HEK293T (cell line): ENCODE results near the gene PIGQ.
A peak's percentile ranks its signal among the peaks of the same experiment; 100 is the strongest.

ENCODE experiments used
- CTCF ChIA-PET: fragments of 350-600 bp; formaldehyde crosslinking; extraction: SDS; loops from one replicate; lab custom pipeline; 2021; ENCODE audit warnings: antibody characterized with exemption, inconsistent platforms; lab: Yijun Ruan, JAX
- POLR2A ChIA-PET: fragments of 350-600 bp; formaldehyde crosslinking; extraction: SDS; loops from one replicate; lab custom pipeline; 2020; ENCODE audit warnings: antibody characterized with exemption, inconsistent platforms; lab: Yijun Ruan, JAX
- DNase-seq: peaks from one replicate; pipeline ENCODE4 v3.0.0; 2012; ENCODE audit warnings: mixed read lengths; ENCODE audit errors: extremely low spot score
- ARNT ChIP-seq: fragments of 450-650 bp; IDR thresholded peaks from 2 replicates; pipeline ENCODE4 v1.6.1; 2017; ENCODE audit warnings: mild to moderate bottlenecking
- BHLHE40 ChIP-seq: fragments of 450-650 bp; IDR thresholded peaks from 2 replicates; pipeline ENCODE4 v1.6.1; 2016; ENCODE audit warnings: mild to moderate bottlenecking, moderate library complexity, borderline replicate concordance
- CTBP1 ChIP-seq: fragments of 450-650 bp; IDR thresholded peaks from 2 replicates; pipeline ENCODE4 v1.6.1; 2016; ENCODE audit warnings: borderline replicate concordance
- ELF4 ChIP-seq: fragments of 450-650 bp; IDR thresholded peaks from 2 replicates; pipeline ENCODE4 v1.6.1; 2017; ENCODE audit warnings: antibody characterized with exemption
- FOXA1 ChIP-seq: fragments of 450-650 bp; IDR thresholded peaks from 2 replicates; pipeline ENCODE4 v1.6.1; 2016; ENCODE audit warnings: mild to moderate bottlenecking
- FOXK2 ChIP-seq: fragments of 450-650 bp; IDR thresholded peaks from 2 replicates; pipeline ENCODE4 v1.6.1; 2016; ENCODE audit warnings: mild to moderate bottlenecking
- FOXM1 ChIP-seq: fragments of 450-650 bp; IDR thresholded peaks from 2 replicates; pipeline ENCODE4 v1.6.1; 2017; ENCODE audit warnings: mild to moderate bottlenecking, borderline replicate concordance
- HDGF ChIP-seq: fragments of 450-650 bp; IDR thresholded peaks from 2 replicates; pipeline ENCODE4 v1.6.1; 2017; ENCODE audit warnings: antibody characterized with exemption, borderline replicate concordance
- L3MBTL2 ChIP-seq: fragments of 450-650 bp; conservative IDR thresholded peaks from 2 replicates; pipeline ENCODE4 v1.6.1; 2016; ENCODE audit warnings: mild to moderate bottlenecking
- LEF1 ChIP-seq: fragments of 450-650 bp; IDR thresholded peaks from 2 replicates; pipeline ENCODE4 v1.6.1; 2017; ENCODE audit warnings: mild to moderate bottlenecking, borderline replicate concordance
- NFRKB ChIP-seq: fragments of 450-650 bp; IDR thresholded peaks from 2 replicates; pipeline ENCODE4 v1.6.1; 2016; ENCODE audit warnings: mild to moderate bottlenecking, moderate library complexity
- PKNOX1 ChIP-seq: fragments of 450-650 bp; IDR thresholded peaks from 2 replicates; pipeline ENCODE4 v1.6.1; 2016
- SP1 ChIP-seq: fragments of 450-650 bp; IDR thresholded peaks from 2 replicates; pipeline ENCODE4 v1.6.1; 2017
- SUZ12 ChIP-seq: fragments of 450-650 bp; IDR thresholded peaks from 2 replicates; pipeline ENCODE4 v1.6.1; 2016; ENCODE audit warnings: mild to moderate bottlenecking
- TARDBP ChIP-seq: fragments of 450-650 bp; IDR thresholded peaks from 2 replicates; pipeline ENCODE4 v1.6.1; 2016
- ZNF384 ChIP-seq: fragments of 450-650 bp; IDR thresholded peaks from 2 replicates; pipeline ENCODE4 v1.6.1; 2016

PIGQ gene

GRCh38 chr16:590188-590814 is 20.5 kb downstream of the PIGQ start:
- ChIA-PET CTCF (no interaction called here), POLR2A (interaction anchor here (0.8 kb wide), 1 partner anchor 10 kb away, joined by 4 read pairs; no protein-coding TSS in a partner anchor)
- DNase-seq: no peak
- no peak for TF ChIP-seq NFRKB
- no peak for TF ChIP-seq ARNT
- no peak for TF ChIP-seq SUZ12
- no peak for TF ChIP-seq HDGF
- no peak for TF ChIP-seq ZNF384
- no peak for TF ChIP-seq LEF1
- TF ChIP-seq PKNOX1: no peak
- no peak for TF ChIP-seq L3MBTL2
- TF ChIP-seq FOXK2: no peak
- TF ChIP-seq SP1: no peak
- no peak for TF ChIP-seq FOXA1
- no peak for TF ChIP-seq CTBP1
- TF ChIP-seq FOXM1: no peak
- TF ChIP-seq ELF4: no peak
- no peak for TF ChIP-seq BHLHE40
- TF ChIP-seq TARDBP: no peak

GRCh38 chr16:590815-591200 is 21.0 kb downstream of the PIGQ start:
- DNase-seq: no peak
- TF ChIP-seq NFRKB (no peak), TARDBP (no peak), FOXA1 (no peak), ZNF384 (no peak), LEF1 (no peak), BHLHE40 (no peak), SP1 (no peak), ARNT (no peak), SUZ12 (no peak), HDGF (no peak), PKNOX1 (no peak), FOXM1 (no peak), L3MBTL2 (no peak)
- ChIA-PET CTCF (no interaction called here), POLR2A (interaction anchor here (0.8 kb wide), 1 partner anchor 10 kb away, joined by 4 read pairs; no protein-coding TSS in a partner anchor)

GRCh38 chr16:591231-591630 is 21.5 kb downstream of the PIGQ start:
- TF ChIP-seq FOXK2 (no peak), CTBP1 (no peak), L3MBTL2 (no peak), HDGF (no peak), FOXM1 (no peak), PKNOX1 (no peak)
- no peak for DNase-seq
- ChIA-PET POLR2A (no interaction called here), CTCF (no interaction called here)

- TF ChIP-seq CTBP1: no peak
- no peak for TF ChIP-seq L3MBTL2
- TF ChIP-seq ARNT: no peak
- TF ChIP-seq FOXM1: no peak
- no peak for TF ChIP-seq BHLHE40
- TF ChIP-seq ELF4: no peak
- no peak for TF ChIP-seq NFRKB
- TF ChIP-seq SP1: no peak
- TF ChIP-seq HDGF: no peak
- no peak for TF ChIP-seq ZNF384
- DNase-seq: no peak
- ChIA-PET CTCF (interaction anchor here (1.1 kb wide), 1 partner anchor 9 kb away, joined by 3 read pairs; no protein-coding TSS in a partner anchor), POLR2A (no interaction called here)
Observed at GRCh38 chr16:591892-592517, 22.2 kb downstream of the PIGQ start.

DNA sequence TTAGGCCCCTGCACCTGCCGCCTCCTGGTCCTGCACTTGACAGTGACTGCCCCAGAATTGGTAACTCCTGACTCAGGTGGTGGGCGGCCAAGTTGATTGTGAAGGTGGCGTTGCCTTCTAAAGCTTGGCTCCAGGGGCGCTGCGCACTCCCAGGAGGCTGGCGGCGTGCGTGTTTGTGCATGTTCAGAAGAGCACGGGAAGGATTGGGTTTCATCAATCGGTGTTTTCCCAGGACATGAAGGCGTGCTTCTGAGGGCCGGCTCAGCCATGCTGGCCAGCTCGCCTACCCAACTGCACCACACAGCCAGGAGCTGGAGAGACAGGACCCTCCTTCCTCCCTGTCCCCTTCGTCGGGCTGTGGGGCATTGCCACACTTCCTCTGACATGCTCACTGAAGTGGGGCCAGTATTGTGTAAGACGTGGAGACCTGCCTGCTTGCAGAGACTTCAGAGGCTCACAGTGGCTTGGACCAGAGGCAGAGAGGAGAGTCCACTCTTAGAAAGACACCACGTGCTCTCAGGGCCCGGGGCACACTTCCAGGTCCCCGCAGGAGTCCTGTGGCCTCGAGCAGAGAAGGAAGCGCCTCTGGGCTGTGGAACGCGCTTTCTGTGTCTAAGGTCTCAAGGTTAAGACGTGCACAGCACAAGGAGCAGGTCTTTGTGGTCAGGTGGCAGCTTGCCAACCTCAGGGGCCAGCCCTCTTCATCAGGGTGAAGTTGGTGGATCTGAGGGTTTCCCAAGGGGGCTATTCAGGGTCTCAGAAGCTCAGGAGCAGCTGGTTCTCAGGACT is 22.9 kb downstream of the PIGQ start:
- POLR2A ChIA-PET: interaction anchor here (0.7 kb wide), 1 partner anchor 50 kb away, joined by 3 read pairs; no protein-coding TSS in a partner anchor

DNA sequence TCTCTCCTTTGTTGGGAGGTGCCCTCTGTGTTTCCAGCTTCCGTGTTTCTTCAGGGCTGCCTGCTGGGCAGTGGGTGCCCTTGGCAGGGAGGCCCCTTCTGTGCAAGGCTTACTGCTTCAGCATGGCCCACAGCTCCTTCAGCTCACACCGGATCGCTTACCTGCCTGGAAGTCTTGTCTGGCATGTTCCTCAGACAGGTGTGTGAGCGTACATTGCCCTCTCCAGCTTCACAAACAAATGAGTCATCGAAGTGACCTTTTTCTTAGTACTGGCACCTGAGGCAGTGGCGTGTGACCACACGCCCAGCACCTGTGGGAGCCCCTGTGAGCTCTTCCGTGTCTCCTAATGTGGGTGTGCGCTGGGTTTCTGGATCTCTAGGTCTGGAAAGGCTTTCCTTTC is 23.6 kb downstream of the PIGQ start:
- DNase-seq: no peak
- POLR2A ChIA-PET: interaction anchor here (0.7 kb wide), 1 partner anchor 49 kb away, joined by 3 read pairs; no protein-coding TSS in a partner anchor
- no peak for TF ChIP-seq NFRKB
- no peak for TF ChIP-seq CTBP1
- TF ChIP-seq FOXA1: no peak
- no peak for TF ChIP-seq SP1
- no peak for TF ChIP-seq FOXM1
- no peak for TF ChIP-seq L3MBTL2
- TF ChIP-seq ZNF384: no peak
- no peak for TF ChIP-seq SUZ12
- no peak for TF ChIP-seq ELF4
- CTCF ChIA-PET: no interaction called here

More for the DNA sequence above, 22.9 kb downstream of the PIGQ start:
- DNase-seq: peak; percentile 70
- CTCF ChIA-PET: interaction anchor here (1.1 kb wide), 1 partner anchor 8 kb away, joined by 3 read pairs; no protein-coding TSS in a partner anchor
- TF ChIP-seq ARNT: peak; percentile 34; the same call in 1 of the 2 replicates
- peak; percentile 61; the same call in 1 of the 2 replicates for TF ChIP-seq L3MBTL2
- no peak for TF ChIP-seq ZNF384
- TF ChIP-seq SUZ12: no peak
